Esophagus (tissue), 2 donors: ENCODE measurements around the gene CDT1. TPM values are rescaled to one million over a fixed set of nuclear protein-coding genes. Genes with fewer than 3 reads are reported as not detected.

Experiments
- H3K27ac ChIP-seq, 2 donors: one replicate each; pipeline ENCODE4 v1.5.1; 2013; ENCODE audit warnings: low read depth in 2 of 2, mild to moderate bottlenecking in 2 of 2, inconsistent platforms in 1 of 2, low read length in 1 of 2, moderate library complexity in 1 of 2
- H3K27me3 ChIP-seq, 2 donors: one replicate each; pipeline ENCODE4 v1.6.1; 2013; ENCODE audit warnings: low read length in 2 of 2, control low read depth in 1 of 2, mild to moderate bottlenecking in 1 of 2; ENCODE audit not compliant: insufficient read depth in 2 of 2, control insufficient read depth in 1 of 2
- H3K36me3 ChIP-seq, 2 donors: one replicate each; pipeline ENCODE4 v1.6.1; 2013; ENCODE audit warnings: low read length in 1 of 2; ENCODE audit not compliant: control insufficient read depth in 2 of 2, insufficient read depth in 2 of 2
- H3K4me1 ChIP-seq, 2 donors: one replicate each; pipeline ENCODE4 v1.6.1; 2013; ENCODE audit warnings: low read length in 1 of 2; ENCODE audit not compliant: control insufficient read depth in 2 of 2, insufficient read depth in 2 of 2
- H3K4me3 ChIP-seq, 2 donors: one replicate each; pipeline ENCODE4 v1.5.1; 2013; ENCODE audit warnings: low read length in 2 of 2, mild to moderate bottlenecking in 2 of 2, low read depth in 1 of 2, moderate library complexity in 1 of 2
- H3K9me3 ChIP-seq, 2 donors: one replicate each; pipeline ENCODE4 v1.6.1; 2013; ENCODE audit warnings: mild to moderate bottlenecking in 2 of 2, low read depth in 1 of 2, low read length in 1 of 2, moderate library complexity in 1 of 2; ENCODE audit not compliant: control insufficient read depth in 2 of 2, insufficient read depth in 1 of 2
- WGBS, 2 donors: extraction: QIAGEN DNeasy Blood & Tissue Kit; methylation state at CpG; one replicate each; pipeline ENCODE4 v1.1.7; 2013; 5-methylcytosine and 5-hydroxymethylcytosine counted together
- polyA plus RNA-seq, 2 donors: library from polyadenylated mRNA; stranded (reverse); fragments of 200-250 nt; gene quantifications; one replicate each; pipeline ENCODE4 v1.2.3, GENCODE V29; 2013
- donor health status: healthy with polysubstance abuse.
- donor health status: Bipolar disorder and iron deficiency.

Gene CDT1
- polyA plus RNA-seq, 2 donors: 5.8 to 9.9 TPM

GRCh38 chr16:88774544-88775393, 28.8 kb upstream of the CDT1 start:
- peak overlapping the region in 1 of 2 donors; percentile 50 for H3K27ac ChIP-seq
- peaks cover 0 to 3% of the 10 kb centered on the region in 2 donors for H3K36me3 ChIP-seq
- no peaks in the 10 kb centered on the region for H3K27me3 ChIP-seq
- no peak overlapping the region for H3K4me3 ChIP-seq
- no peaks in the 10 kb centered on the region for H3K9me3 ChIP-seq
- 93 to 95% methylated on average over 32 of the region's 32 CpGs for WGBS, 2 donors
- H3K4me1 ChIP-seq: peaks cover 17 to 31% of the 10 kb centered on the region in 2 donors

GRCh38 chr16:88775825-88776224, 27.8 kb upstream of the CDT1 start:
- Histone ChIP-seq H3K4me1 (peaks cover 18 to 32% of the 10 kb centered on the region in 2 donors), H3K36me3 (peaks cover 0 to 3% of the 10 kb centered on the region in 2 donors), H3K27me3 (no peaks in the 10 kb centered on the region), H3K27ac (no peak overlapping the region), H3K9me3 (no peaks in the 10 kb centered on the region), H3K4me3 (no peak overlapping the region)
- 86 to 91% methylated on average over 18 of the region's 18 CpGs for WGBS, 2 donors

GRCh38 chr16:88777471-88778270, 25.9 kb upstream of the CDT1 start:
- Histone ChIP-seq H3K4me3 (no peak overlapping the region), H3K4me1 (peaks cover 12 to 39% of the 10 kb centered on the region in 2 donors), H3K36me3 (peaks cover 0 to 3% of the 10 kb centered on the region in 2 donors), H3K27me3 (no peaks in the 10 kb centered on the region), H3K27ac (peak overlapping the region; percentile 11 to 17), H3K9me3 (no peaks in the 10 kb centered on the region)
- 82 to 84% methylated on average over 34 of the region's 34 CpGs for WGBS, 2 donors

GRCh38 chr16:88778271-88778525, 25.4 kb upstream of the CDT1 start:
- Histone ChIP-seq H3K4me1 (peaks cover 9 to 34% of the 10 kb centered on the region in 2 donors), H3K4me3 (no peak overlapping the region), H3K27ac (peak overlapping the region; percentile 7 to 17), H3K36me3 (peaks cover 0 to 3% of the 10 kb centered on the region in 2 donors), H3K9me3 (no peaks in the 10 kb centered on the region), H3K27me3 (no peaks in the 10 kb centered on the region)
- 71 to 78% methylated on average over 7 of the region's 7 CpGs for WGBS, 2 donors

- Histone ChIP-seq H3K4me3 (no peak overlapping the region), H3K36me3 (peaks cover 0 to 3% of the 10 kb centered on the region in 2 donors), H3K9me3 (no peaks in the 10 kb centered on the region), H3K4me1 (peaks cover 8 to 33% of the 10 kb centered on the region in 2 donors), H3K27ac (peak overlapping the region; percentile 17 to 35), H3K27me3 (no peaks in the 10 kb centered on the region)
- 77 to 85% methylated on average over 30 of the region's 30 CpGs for WGBS, 2 donors
Measured at GRCh38 chr16:88778541-88779065, 25.0 kb upstream of the CDT1 start.

GRCh38 chr16:88779406-88780141, 24.0 kb upstream of the CDT1 start:
- peak overlapping the region; percentile 58 to 75 for H3K27ac ChIP-seq
- no peak overlapping the region for H3K4me3 ChIP-seq
- no peaks in the 10 kb centered on the region for H3K27me3 ChIP-seq
- WGBS, 2 donors: 66 to 69% methylated on average over 34 of the region's 34 CpGs
- H3K9me3 ChIP-seq: no peaks in the 10 kb centered on the region
- H3K4me1 ChIP-seq: peaks cover 8 to 30% of the 10 kb centered on the region in 2 donors
- H3K36me3 ChIP-seq: peaks cover 0 to 3% of the 10 kb centered on the region in 2 donors

GRCh38 chr16:88780142-88781062, 23.2 kb upstream of the CDT1 start:
- no peak overlapping the region for H3K4me3 ChIP-seq
- H3K9me3 ChIP-seq: no peaks in the 10 kb centered on the region
- H3K27me3 ChIP-seq: no peaks in the 10 kb centered on the region
- peak overlapping the region; percentile 58 to 75 for H3K27ac ChIP-seq
- WGBS, 2 donors: 58 to 67% methylated on average over 13 of the region's 13 CpGs
- H3K4me1 ChIP-seq: peaks cover 8 to 30% of the 10 kb centered on the region in 2 donors
- H3K36me3 ChIP-seq: no peaks in the 10 kb centered on the region

- 60 to 61% methylated on average over 28 of the region's 28 CpGs for WGBS, 2 donors
- Histone ChIP-seq H3K36me3 (no peaks in the 10 kb centered on the region), H3K27ac (peak overlapping the region; percentile 86 to 94), H3K9me3 (no peaks in the 10 kb centered on the region), H3K27me3 (no peaks in the 10 kb centered on the region), H3K4me3 (peak overlapping the region in 1 of 2 donors; percentile 4), H3K4me1 (peaks cover 8 to 30% of the 10 kb centered on the region in 2 donors)
Measured at GRCh38 chr16:88781140-88782077, 22.2 kb upstream of the CDT1 start.
